AG10803 (cell line): ENCODE measurements around the gene KCNN3.
"Not testable (repeated sequence)": the region's sequence is repeated elsewhere in the genome, so short reads cannot be mapped to it uniquely, and the experiment has no call there.

Source experiments
- DNase-seq: peaks from one replicate; pipeline ENCODE4 v3.0.0; 2010; ENCODE audit warnings: low read depth
- H3K4me3 ChIP-seq: 2 replicates; pipeline ENCODE4 v1.5.1; 2011; ENCODE audit warnings: mild to moderate bottlenecking, low read length, control low read depth
- CTCF ChIP-seq: conservative IDR thresholded peaks from 2 replicates; pipeline ENCODE4 v1.5.1; 2011; ENCODE audit warnings: mild to moderate bottlenecking, low read length, control low read depth, inconsistent platforms

The KCNN3 gene

GRCh38 chr1:154870115-154870571, at the start of gene KCNN3:
KCNN3 (minus strand) TSS chr1:154870281; CDS start chr1:154869964, 317 bp downstream.
- TF ChIP-seq CTCF: no peak
- DNase-seq: peak; percentile 82
- H3K4me3 ChIP-seq: peak within 1 kb of the TSS; percentile 43

- no peak overlapping the region for H3K4me3 ChIP-seq
- DNase-seq: no peak
- no peak for TF ChIP-seq CTCF
These were observed 43.2 kb upstream of the KCNN3 start for GRCh38 chr1:154913273-154913672.

GRCh38 chr1:154912755-154913154, 42.7 kb upstream of the KCNN3 start:
- no peak for DNase-seq
- no peak for TF ChIP-seq CTCF
- H3K4me3 ChIP-seq: no peak overlapping the region

DNA sequence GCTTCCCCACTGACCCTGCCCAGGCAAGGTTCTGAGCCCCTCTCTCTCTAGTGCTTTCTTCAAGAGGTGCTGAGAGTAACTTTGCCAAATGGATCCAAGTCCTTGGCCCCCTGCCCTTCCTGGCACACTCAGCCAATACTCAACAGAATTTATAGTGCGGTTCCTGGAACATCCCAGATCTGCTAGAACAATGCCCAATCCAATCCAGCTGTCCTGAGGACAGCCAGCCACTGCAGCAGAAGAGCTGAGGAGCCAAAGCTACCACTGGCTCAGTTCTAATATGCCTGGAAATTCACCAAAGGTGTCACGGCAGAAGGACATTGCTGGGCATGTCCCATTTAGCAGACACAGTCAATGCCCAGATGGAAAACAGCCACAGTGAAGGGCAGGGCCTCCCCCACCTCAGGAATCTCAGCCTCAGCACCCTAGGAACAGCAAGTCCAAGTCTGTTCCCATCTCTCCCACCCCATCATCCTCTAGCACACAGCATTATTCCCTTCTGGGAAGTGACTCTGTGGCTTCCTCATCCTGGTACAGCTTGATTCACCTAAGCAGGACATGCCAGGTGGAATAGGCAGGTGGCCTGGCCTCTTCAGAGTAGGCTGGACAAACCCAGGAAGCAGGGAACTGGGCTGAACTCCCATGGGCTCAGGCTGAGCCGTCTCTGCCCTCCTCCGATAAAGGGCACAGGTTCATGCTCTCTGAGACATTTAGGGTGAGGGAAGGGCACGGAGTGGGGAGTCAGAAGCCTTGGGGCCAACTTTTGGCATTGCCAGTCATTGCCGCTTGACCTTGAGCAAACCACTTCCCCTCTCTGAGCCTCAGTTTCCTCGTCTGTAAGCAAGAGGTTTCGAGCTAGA, 41.8 kb upstream of the KCNN3 start:
- TF ChIP-seq CTCF: no peak
- H3K4me3 ChIP-seq: no peak overlapping the region
- peak; percentile 38 for DNase-seq

DNA sequence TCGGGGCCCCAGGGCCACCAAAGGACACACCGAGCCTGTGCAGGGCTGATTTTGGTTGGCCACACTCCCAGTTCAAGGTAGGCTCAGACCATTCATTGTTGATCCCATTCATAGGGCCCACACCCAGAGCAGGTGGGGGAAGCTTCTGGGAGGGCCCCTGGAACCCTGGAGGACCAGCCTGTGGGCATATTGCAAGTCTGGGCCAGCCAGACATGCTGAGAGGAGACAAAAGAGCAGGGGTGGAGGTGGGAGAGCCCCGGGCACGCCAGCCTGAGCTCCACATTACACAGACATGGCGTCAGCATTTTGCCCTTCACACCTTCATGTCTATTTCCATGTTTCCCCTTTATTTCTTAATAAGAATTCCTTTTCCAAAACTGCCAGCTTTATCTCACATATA, 40.8 kb upstream of the KCNN3 start:
- no peak overlapping the region for H3K4me3 ChIP-seq
- TF ChIP-seq CTCF: no peak
- no peak for DNase-seq

DNA sequence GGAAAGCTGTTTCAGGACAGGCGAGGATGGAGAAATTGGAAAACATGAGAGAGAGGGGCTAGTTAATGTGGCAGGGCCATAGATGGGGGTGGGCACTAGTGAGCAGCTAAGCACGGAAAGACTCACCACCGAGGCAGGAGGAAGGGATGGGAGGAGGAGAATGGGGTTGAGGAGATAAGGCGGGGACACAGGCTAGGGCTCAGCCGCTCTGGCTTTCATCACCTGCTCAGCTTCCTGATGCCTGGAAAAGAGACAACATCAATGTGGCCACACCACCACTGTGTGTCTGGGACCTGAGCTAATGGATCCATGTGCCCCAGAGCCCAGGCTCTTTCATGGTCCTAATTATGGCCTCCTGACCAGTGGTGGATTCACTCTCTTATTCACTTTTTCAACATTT, 38.9 kb upstream of the KCNN3 start:
- H3K4me3 ChIP-seq: no peak overlapping the region
- no peak for TF ChIP-seq CTCF
- no peak for DNase-seq

GRCh38 chr1:154908129-154908528, 38.0 kb upstream of the KCNN3 start:
- not testable (repeated sequence) for H3K4me3 ChIP-seq, DNase-seq
